Stimulated activated CD8-positive, alpha-beta memory T cell treated with anti-CD3 and anti-CD28 coated beads, Interleukin-7, amount 100 ng/mL, for 4 hours (primary cell): Measurements from ENCODE around the gene C16orf78.
"Not testable (repeated sequence)": the region's sequence is repeated elsewhere in the genome, so short reads cannot be mapped to it uniquely, and the experiment has no call there.

Experiments
- DNase-seq, 2 donors: peaks; one replicate each; pipeline ENCODE4 v3.0.0-alpha.2; 2020; ENCODE audit warnings: low read depth in 2 of 2

Gene C16orf78

DNA sequence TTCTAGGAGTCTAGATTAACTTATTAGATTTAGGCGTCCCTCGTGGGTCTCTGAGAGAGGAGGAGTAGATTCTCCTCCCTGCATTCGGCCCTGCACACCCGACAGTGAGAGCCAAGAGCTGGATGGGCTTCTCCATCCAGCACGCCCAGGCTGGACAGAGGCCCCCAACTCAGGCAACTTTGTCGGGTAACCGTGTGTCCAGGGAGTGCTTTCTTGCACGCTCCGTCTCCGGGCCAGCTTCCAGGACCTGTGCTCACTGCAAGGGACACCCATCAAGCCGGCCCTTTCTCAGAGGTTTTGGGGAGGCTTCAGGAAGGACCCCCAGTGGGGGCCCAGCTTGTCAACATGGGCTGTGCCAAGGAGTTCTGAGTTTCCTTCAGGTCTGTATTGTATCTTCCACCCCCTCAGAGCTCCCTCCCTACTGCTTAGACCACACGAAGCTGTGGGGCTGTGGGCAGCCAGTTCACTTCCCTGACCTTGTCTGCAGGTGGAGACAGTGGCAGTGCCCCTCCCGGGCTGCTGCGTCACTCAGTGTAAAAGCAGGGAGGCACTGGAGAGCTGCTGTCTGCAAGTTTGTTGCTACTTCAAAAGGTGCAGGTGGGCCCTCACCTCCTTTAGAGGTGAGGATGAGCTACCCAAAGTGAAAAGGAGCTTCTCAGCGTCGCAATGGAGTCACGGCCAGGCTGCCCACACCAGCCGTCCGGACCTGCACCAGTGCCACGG lies 24.0 kb upstream of the C16orf78 start:
- DNase-seq = no peak

DNA sequence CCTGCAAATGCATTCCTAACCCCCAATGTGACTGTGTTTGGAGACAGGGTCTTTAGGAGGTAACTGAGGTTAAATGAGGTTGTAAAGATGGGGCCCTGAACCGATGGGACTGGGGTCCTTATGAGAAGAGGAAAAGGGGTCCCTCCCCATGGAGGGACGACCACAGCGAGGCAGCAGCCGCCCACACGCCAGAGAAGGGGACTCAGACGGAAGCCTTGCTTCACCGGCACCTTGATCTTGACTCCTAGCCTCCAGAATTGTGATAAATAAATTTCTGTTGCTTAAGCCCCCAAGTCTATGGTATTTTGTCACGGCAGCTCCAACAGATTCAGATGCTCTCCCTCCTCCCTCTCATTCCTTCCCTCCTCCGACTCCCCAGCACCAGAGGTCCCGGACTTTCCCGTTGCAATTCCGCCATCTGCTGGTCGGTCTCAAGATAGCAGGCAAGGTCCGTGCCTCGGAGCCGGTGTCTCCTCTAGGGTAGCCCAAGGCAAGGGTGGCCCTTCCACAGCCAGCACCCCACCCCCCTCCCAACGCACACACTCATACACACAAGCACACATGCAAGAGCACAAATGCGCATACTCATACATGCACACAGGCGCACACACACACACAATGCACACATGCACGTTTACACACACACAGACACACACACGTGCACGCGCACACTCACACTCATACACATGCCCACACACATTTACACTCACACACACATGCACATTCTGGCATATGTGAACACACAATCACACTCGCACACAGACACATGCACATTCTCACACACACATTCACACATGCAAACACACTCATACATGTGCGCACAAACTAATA lies 23.1 kb upstream of the C16orf78 start:
- peak in 1 of 2 donors; percentile 2 for DNase-seq

DNA sequence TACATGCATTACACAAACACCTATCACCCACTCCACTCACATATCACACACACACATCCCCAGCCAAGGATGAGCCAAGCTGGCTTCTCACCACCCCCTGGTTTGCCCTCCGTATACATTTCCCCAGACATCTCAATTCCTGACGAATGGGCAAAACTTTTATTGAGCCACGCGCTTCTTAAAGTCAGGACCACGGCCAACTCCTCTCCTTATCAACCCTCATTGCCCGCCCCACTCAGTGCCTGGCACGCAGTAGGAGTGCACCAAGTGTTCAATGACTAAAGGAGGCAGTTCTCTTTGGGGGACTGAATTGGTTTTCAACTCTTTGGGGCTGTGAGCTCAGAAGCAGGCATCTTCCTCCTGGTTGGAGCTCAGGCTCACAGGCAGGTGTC lies 22.5 kb upstream of the C16orf78 start:
- DNase-seq = no peak

DNA sequence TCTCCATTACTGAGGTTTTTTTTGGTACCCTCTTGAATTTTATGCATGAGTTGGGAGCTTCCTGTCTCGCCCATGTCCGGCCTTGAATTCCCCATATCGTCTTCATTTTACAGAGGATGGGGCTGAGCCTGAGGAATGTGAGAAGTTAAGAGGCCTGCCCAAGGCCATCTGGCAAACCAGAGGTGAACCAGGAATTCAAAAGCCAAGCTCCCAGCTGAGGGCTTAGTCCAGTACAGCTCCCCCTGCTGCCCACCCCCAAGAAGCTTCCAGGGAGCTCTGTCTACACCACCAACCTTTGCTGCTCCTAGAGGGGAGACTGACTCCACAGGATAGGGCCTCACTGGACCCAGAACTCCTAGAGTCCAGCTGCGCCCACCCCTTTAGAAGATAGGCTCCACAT lies 20.7 kb upstream of the C16orf78 start:
- no peak for DNase-seq

DNA sequence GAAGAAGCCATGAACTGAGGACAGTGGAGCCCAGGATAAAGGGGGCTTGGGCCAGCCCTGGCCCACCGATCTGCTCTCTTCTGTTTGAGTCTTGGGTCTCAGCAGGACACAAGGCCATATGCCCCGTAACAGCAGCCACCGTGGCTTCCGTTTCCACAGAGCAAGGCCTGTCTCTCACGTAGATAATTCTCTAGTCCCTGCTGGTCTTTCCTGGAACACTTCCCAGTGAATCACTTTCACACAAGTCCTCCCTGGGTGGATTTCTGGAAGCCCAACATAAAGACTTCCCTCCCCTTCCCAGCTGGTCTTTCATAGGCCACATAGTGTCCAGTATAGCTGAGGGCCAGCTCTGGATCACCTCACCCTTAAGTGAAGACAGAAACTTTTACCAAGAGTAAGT lies 19.9 kb upstream of the C16orf78 start:
- no peak for DNase-seq

DNA sequence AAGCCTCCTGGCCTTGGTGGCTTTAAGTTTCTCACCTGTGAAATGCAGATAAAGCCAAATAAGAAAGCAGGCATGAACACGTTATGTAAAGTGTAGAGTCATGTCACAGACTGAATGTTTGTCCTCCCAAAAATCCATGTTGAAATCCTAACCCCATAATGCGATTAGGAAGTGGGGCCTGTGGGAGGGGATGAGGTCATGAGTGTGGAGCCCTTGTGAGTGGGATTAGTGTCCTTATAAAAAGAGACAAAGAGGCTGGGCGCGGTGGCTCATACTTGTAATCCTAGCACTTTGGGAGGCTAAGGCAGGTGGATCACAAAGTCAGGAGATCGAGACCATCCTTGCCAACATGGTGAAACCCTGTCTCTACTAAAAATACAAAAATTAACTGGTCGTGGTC lies 19.5 kb upstream of the C16orf78 start:
- DNase-seq = no peak

DNA sequence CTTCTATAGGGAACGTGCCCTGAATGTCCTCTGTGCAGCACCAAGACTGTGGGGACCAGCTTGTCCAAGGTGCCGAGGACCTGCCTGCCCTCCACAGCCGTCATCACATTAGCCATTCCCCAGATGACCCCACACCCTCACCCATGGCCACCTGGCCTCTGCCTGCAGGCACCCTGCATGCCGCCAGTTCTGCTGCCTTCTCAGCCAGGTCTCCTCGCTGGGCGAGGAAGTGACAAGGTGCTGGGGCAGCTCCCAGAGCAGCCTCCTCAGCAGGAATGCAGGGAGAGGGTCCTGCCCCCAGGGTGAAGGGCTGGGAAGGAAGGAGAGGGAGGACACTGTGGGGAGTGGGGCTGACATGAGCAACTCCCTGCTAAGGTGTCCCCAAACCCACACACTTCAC lies 18.6 kb upstream of the C16orf78 start:
- no peak for DNase-seq

DNA sequence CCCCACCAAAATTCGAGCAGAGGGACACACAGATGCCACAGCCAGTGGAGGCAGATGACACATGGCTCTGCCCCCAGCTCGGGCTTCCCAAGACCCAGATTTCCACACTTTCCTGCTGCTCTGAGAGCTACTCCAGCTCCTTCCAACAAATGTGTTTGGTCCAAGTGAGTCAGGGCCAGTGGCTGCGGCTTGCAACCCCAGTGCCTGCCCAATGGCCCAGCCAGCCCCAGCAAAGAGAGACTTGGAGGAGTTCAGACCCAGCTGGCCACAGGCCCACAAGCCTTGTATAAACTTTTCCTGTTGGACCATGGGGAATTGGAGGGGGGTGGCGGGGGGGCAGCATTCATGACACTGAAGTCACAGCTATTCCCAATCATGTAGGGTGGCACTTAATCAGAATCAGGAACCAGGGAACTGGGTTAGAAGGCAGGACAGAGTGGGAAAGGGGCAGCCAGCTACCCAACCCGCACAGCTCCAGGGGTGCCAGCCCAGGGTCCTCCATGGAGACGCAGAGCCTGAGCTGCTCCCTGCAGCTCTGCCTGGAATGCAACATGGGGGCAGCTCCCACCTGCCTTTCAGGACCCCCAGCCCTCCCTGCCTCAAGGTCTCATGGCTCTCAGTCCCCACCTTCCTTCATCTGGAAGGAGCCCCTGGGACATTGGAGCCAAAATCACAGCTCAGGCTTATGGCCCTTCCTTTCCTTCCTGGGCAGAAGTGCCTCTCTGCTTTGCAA lies 17.5 kb upstream of the C16orf78 start:
- no peak for DNase-seq

DNA sequence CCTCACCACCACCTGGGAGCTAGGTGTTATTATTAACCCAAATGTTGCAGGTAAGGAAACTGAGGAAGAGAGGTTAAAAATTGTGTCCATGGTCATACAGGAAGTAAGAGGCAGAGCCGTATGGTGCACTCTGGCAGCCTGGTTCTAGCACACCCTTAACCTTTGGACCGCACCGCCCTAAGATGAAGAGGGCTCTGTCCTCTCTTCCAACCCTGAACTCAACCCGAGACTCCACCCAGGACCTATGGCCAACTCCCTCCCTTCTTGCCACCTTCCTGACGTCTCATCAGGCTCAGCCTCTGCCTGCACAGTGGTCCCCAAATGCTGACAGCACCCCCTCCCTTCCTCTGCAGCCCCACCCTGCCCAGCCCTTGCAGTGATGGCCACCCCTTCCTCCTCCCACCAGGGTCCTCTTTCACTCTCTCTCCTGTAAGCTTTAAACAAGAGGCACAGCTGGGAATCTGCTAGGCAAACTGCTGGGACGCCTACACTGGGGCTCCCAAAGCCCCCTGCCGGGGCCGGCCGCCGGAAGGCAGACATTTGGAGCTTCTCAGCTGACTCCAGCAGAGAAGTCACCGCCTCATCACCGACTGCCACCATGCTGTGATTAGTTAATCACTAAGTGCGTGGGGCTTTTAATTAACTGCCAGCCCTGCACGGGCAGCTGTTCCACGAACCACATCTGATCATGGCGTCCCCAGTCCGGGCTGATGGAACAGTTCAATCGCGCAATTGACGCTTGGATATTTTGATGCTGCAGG lies 16.7 kb upstream of the C16orf78 start:
- DNase-seq = no peak

DNA sequence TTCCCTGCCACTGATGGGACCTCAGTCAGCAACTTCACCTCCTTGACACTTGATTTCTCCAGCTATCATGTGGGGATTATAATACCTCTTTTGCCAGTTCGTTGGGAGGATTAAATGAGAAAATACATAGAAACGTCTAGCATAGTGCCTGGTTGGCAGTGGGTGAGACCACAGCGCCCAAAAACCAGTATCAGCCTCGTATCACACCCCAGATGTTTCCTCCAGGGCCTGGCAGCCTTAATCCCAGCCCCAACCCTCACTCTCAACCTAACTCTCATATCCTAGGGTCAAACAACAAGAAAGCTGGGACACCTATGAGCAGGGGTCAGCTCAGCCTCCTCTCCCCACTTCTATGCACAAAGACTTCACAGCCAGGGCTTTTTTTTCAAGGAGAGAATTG lies 14.0 kb upstream of the C16orf78 start:
- DNase-seq = no peak

DNA sequence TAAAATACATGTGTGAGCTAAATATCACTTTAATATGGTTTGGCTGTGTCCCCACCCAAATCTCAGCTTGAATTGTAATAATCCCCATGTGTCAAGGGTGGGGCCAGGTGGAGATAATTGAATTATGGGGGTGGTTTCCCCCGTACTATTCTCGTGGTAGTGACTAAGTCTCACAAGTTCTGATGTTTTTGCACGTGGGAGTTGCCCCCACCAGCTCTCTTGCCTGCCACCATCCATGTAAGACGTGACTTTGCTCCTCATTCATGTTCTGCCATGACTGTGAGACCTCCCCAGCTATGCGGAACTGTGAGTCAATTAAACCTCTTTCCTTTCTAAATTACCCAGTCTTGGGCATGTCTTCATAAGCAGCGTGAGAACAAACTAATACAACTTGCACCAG lies 11.9 kb upstream of the C16orf78 start:
- DNase-seq = not testable (repeated sequence)

DNA sequence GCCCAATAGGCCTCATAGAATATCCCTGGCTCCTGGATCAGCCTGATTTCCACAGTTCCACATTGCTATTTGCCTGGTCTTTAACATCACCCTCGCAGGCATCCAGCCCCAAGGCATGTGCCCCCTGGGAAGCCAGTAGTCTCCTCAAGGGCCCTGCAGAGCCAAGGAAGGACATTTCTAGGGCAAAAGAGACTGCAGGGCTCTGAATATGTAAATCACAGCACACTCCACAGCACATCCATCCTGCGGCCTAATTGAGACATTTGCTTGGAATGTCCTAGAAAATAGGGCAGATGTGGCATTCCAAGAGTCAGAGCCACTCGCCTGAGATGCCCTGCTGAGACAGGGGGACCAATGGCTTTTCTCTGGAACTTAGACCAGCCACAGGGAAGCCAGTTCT lies 11.4 kb upstream of the C16orf78 start:
- no peak for DNase-seq

DNA sequence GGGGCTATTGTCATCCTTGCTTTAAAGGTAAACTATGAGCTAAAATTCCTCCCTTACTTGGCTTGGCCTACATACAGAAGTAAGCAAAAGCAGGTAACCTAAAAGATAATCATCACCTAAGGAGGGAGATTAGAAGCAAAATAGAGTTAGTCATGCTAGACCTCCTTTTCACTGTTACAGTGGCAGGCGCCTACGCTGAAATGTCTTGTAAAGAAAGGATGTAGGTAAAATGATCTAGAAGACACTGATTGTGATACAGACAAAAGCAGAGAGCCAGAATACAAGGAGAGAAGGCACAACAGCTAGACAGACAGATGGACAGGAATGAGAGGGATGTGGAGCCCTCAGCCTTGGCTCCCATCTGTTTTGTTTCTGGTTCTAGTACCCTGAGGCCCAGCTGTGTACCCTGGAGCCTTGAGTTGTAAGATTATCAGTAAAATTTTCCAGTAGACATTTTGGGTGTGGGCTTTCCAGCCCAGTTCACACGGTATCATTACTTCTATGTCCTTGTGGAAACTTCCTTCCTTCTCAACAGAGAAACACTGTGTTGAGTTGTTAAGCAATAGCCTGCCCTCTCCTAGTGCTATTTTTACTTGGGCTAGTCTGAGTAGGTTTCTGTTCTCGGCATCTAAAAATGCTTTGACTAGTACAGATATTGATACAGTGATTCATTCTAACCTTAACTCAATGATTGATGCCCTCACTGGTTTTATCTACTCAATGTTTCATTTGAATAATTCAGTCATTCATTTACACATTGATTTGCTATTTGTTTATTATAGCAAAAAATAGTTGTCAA lies 7.7 kb upstream of the C16orf78 start:
- no peak for DNase-seq

DNA sequence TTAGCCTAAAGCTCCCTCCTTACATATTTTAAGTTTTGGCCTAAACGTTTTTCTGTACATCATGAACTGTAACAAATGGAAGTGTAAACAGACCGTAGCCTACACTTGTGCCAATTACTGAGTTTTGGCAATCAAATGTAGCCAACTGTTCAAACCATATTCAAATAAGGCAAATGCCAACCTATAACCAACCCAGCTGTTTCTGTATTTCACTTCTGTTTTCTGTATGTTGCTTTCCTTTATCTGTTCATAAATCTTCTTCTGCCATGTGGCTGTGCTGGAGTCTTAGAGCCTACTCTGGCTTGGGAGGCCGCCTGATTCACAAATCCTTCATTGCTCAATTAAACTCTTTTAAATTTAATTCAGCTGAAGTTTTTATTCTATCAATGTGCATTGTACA lies 6.9 kb upstream of the C16orf78 start:
- DNase-seq = no peak

DNA sequence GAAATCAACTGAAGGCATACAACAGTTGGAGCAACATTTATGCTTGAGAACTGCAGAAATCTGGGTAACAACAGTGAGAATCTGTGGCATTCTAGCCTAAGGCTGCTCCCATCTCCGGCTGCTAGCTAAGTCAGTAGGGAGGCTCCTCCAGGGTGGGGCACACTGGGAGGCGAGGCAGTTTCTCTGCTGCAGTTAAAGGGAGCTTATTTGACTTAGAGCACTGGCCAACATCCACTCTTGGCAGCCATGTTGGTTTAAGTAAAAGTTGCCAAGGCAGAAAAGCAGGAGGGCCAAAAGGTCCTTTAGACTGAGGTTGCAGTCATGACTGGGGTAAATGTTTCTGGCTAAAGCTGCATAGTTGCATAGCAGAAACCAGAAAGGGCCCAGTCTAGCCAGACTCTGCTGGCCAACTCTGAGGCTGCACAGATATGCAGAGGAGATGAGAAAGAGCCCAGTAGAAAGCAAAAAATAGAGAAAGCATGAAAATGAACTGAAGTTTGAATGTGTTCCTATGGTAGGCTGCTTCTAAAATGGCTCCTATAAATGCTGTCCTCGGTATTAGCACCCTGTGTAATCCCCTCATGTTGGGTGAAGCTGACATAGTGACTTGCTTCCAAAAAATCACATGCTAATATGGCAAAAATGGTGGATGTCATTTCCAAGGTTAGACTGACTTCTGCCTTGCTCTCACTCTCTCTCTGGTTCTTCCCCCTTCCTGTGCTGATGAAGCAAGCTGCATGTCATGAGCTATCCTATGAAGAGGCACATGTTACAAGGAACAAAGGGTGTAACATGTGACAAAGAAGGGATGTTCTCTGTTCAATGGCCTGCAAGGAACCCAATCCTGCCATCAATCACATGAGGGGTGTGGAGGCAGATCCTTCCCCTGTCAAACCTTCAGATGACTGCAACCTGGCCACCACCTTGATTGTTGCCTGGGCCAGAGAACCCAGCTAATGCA lies 3.7 kb upstream of the C16orf78 start:
- DNase-seq = no peak

DNA sequence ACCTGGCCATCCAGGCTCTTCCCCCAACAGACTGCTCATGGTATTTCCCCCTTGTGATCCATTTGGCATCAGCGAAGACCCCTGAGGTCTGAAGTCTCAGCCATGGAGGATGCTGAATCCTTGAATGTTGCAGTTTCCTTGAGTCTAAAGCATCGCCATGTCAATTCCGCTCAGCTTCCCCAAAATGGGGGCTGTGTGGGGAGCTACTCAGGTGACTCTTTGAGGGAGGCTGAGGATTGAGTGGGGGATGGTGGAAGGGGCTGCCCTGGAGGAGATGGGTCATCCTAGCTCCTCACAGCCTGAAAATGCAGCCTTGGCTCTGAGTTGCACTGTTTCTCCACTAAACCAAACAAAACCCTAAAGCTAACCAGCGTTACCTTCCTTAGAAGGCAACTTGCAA lies 2.6 kb downstream of the C16orf78 start:
- no peak for DNase-seq

DNA sequence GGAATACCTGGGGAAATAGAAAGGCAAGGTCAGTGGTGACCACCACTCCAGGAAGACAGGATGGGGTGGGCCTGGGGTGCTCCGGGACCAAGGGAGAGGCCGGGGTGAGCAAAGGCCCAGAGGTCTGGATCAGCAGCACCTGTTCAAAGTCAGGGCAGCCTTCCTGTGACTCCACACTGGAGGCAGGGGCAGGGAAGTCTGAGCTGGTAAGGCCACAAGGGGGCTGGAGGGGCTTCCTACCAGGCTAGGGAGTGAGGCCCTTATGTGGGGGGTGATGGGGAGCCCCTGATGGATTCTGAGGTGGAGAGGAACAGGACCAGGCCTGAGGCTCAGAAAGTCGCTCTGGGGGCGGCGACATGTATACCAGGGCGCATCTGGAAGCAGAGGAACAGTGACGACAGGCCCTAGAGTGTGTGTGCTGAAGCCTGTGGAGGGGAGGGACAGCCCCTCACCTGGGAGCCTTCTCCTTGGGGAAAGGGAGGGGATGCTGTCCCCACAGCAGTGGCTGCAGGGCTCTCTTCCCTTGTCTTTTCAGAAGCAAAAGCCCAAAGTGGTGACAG lies 3.7 kb downstream of the C16orf78 start:
- no peak for DNase-seq

DNA sequence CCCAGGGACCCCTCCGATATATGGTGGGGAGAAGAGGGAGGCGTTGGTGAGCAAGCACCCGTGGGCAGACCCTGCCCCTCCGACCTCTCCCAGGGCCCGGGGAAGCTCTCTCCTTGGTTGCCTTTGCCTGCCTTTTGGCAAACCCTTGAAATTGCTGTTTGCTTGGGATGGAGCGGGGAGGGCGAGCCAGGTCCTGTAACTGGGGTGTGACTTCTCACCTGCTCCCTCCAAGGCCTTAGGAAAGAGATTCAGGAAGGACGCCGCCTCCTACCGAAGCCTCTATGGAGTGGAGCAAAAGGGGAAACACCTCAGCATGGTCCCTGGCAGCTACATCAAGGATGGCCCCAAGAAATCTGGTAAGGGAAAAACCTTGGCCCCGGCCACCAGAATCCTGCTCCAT lies 4.6 kb downstream of the C16orf78 start:
- no peak for DNase-seq

DNA sequence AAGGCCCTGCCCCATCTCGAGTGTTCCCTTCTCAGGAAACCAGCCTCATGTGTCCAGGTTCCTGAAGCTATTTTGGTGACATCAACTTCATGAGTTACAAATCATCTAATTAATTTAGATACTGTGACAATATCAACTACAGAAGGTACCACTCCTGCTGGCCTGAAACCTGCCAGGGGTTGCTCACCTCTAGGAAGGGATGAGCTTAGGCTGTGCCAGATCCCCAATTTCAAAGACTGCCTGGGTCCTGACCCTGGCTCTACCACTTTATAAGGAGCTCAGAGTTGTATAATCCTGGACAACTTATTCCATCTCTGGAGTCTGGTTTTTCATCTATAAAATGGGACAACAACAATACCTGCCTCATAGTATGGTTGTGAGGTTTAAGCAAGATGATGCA lies 5.2 kb downstream of the C16orf78 start:
- DNase-seq = no peak

DNA sequence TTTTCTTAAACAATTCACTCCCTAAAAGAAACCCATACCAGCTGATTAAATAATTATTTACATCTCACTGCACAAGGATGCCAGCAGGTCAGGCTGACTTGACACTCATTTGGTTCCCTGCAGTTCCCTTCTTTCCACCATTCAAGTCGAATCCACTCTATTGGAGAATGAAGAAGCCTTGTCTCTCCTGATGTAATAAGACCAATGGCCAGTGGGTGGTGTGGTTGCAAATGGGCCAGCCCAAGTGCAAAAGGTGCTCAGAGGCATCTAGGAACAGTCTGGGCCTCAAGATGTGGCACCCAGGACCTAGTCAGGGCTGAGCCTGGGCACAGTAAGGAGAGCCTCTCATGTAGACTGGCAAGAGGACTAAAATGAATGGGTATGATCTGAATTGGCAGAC lies 9.3 kb downstream of the C16orf78 start:
- DNase-seq = no peak
